Central memory CD8-positive, alpha-beta T cell (primary cell): ENCODE results near the gene KDM6B.
"Not testable (repeated sequence)": the region's sequence is repeated elsewhere in the genome, so short reads cannot be mapped to it uniquely, and the experiment has no call there.

Experiments used
- ATAC-seq: fragments of 150-1000 bp; cut with Tn5 transposase; replicated peaks from 2 replicates; pipeline ENCODE4 v1.10.0; 2022; ENCODE audit warnings: mild to moderate bottlenecking, moderate FRiP score, moderate number of reproducible peaks; ENCODE audit not compliant: poor library complexity, severe bottlenecking; ENCODE audit errors: extremely low read depth
- DNase-seq, 2 donors: peaks; one replicate each; pipeline ENCODE4 v3.0.0; 2021; ENCODE audit warnings: low spot score in 2 of 2
- H3K27ac Mint-ChIP-seq: one replicate; pipeline ENCODE4 v1.8.0; 2022; ENCODE audit warnings: low read depth, mild to moderate bottlenecking, moderate library complexity, mixed read lengths
- H3K27me3 Mint-ChIP-seq: one replicate; pipeline ENCODE4 v1.8.0; 2022; ENCODE audit warnings: mixed read lengths
- H3K36me3 Mint-ChIP-seq: one replicate; pipeline ENCODE4 v1.8.0; 2022; ENCODE audit warnings: mild to moderate bottlenecking, moderate library complexity, mixed read lengths; ENCODE audit not compliant: insufficient read depth
- H3K4me1 Mint-ChIP-seq: one replicate; pipeline ENCODE4 v1.8.0; 2022; ENCODE audit warnings: mixed read lengths
- H3K4me3 Mint-ChIP-seq: one replicate; pipeline ENCODE4 v1.8.0; 2022; ENCODE audit warnings: mild to moderate bottlenecking, moderate library complexity, mixed read lengths
- H3K9me3 Mint-ChIP-seq: one replicate; pipeline ENCODE4 v1.8.0; 2022; ENCODE audit warnings: mixed read lengths

Gene KDM6B

GRCh38 chr17:7809791-7810343 lies 24.1 kb upstream of the KDM6B start:
- ATAC-seq, H3K4me3 Mint-ChIP-seq, H3K4me1 Mint-ChIP-seq, H3K36me3 Mint-ChIP-seq, H3K9me3 Mint-ChIP-seq, DNase-seq, H3K27ac Mint-ChIP-seq: not testable (repeated sequence)
- H3K27me3 Mint-ChIP-seq = peaks cover 56% of the 10 kb centered on the region

DNA sequence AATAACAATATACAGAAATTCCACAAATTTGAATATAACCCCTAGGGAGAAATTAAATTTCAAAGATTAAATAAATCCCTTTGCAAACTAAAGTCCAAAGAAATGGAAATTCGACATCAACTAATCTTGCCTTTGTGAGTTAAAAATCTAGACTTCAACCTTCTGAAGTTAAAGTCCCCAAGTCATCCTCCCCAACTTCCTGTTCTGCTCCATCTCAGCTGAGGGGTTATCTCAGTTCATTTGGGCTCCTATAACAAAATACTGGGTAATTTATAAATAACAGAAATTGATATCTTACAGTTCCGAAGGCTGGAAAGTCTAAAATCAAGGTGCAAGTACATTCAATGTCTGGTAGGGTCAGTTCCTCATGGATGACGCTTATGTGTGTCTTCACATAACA lies 22.8 kb upstream of the KDM6B start:
- Mint-ChIP-seq H3K9me3 (no peaks in the 10 kb centered on the region), H3K4me1 (no peaks in the 10 kb centered on the region), H3K27ac (no peak overlapping the region), H3K4me3 (no peak overlapping the region), H3K27me3 (peaks cover 43% of the 10 kb centered on the region), H3K36me3 (no peaks in the 10 kb centered on the region)
- ATAC-seq (no peak), DNase-seq (no peak)

GRCh38 chr17:7814969-7815368 lies 19.0 kb upstream of the KDM6B start:
- Mint-ChIP-seq H3K9me3 (no peaks in the 10 kb centered on the region), H3K27ac (no peak overlapping the region), H3K36me3 (no peaks in the 10 kb centered on the region), H3K4me1 (no peaks in the 10 kb centered on the region), H3K4me3 (no peak overlapping the region), H3K27me3 (peaks cover 8% of the 10 kb centered on the region)
- ATAC-seq (no peak), DNase-seq (no peak)

DNA sequence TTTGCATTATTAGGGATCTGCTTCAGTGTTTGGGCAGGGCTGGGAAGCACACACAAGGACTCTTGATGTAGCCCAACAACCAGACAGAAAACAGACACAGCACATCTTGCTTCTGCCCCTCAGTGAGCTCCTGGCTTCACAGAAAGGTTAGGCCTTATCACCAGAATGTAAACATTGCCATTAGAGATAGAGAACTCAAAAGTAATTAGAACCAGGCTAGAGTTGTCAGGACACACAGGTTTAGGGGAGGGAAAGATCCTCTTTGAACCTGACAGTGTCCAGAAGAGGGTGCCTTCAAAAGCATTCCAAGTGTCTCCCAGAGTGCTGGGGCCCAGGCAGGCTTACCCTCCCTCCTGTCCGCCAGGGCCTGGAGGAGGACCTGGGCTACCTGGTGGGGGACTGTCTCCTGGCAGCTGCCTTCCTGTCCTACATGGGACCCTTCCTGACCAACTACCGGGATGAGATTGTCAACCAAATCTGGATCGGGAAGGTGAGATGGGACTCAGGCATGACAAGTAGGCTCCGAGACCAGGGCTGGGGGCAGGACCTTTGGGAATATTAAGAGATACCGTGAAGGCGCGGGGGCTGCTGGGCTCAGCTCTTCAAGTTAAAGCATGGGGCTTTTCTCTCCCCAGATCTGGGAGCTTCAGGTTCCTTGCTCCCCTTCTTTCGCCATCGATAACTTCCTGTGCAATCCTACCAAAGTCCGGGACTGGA lies 16.9 kb upstream of the KDM6B start:
- H3K36me3 Mint-ChIP-seq = no peaks in the 10 kb centered on the region
- H3K9me3 Mint-ChIP-seq = no peaks in the 10 kb centered on the region
- H3K27ac Mint-ChIP-seq = no peak overlapping the region
- H3K4me1 Mint-ChIP-seq = no peaks in the 10 kb centered on the region
- no peak overlapping the region for H3K4me3 Mint-ChIP-seq
- ATAC-seq = no peak
- H3K27me3 Mint-ChIP-seq = no peaks in the 10 kb centered on the region
- DNase-seq = no peak

DNA sequence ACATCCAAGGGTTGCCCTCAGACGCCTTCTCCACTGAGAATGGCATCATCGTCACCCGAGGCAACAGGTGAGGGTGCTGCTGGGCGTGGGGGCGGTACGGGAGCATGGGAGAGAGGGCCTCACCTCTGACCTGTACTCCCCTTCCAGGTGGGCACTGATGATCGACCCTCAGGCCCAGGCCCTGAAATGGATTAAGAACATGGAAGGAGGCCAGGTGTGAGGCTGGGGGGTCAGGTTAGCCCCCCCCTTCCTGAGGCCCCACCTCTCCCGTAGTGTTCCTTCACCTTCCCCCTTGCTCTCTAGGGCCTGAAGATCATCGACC lies 16.4 kb upstream of the KDM6B start:
- no peak overlapping the region for H3K27ac Mint-ChIP-seq
- DNase-seq = no peak
- ATAC-seq = no peak

DNA sequence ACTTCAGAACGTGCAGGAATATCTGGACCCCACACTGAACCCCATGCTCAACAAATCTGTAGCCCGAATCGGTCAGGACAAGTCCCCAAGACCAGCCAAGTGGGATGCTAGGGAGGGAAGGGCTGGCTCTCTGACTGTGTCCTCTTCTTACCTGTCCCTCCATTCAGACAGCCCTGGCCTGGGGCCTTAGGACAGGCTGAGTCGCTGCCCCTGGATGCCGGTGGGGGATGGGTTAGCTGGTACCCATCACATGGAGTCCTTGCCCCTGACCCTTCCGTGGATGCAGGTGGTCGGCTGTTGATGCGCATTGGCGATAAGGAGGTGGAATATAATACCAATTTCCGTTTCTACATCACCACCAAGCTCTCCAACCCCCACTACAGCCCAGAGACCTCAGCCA lies 16.0 kb upstream of the KDM6B start:
- Mint-ChIP-seq H3K36me3 (no peaks in the 10 kb centered on the region), H3K9me3 (no peaks in the 10 kb centered on the region), H3K4me1 (no peaks in the 10 kb centered on the region), H3K27ac (no peak overlapping the region), H3K4me3 (no peak overlapping the region), H3K27me3 (no peaks in the 10 kb centered on the region)
- ATAC-seq (no peak), DNase-seq (no peak)

More for the DNA sequence above, 16.4 kb upstream of the KDM6B start:
- H3K9me3 Mint-ChIP-seq = no peaks in the 10 kb centered on the region
- H3K4me1 Mint-ChIP-seq = no peaks in the 10 kb centered on the region
- H3K27me3 Mint-ChIP-seq = no peaks in the 10 kb centered on the region
- H3K4me3 Mint-ChIP-seq = no peak overlapping the region
- H3K36me3 Mint-ChIP-seq = no peaks in the 10 kb centered on the region

DNA sequence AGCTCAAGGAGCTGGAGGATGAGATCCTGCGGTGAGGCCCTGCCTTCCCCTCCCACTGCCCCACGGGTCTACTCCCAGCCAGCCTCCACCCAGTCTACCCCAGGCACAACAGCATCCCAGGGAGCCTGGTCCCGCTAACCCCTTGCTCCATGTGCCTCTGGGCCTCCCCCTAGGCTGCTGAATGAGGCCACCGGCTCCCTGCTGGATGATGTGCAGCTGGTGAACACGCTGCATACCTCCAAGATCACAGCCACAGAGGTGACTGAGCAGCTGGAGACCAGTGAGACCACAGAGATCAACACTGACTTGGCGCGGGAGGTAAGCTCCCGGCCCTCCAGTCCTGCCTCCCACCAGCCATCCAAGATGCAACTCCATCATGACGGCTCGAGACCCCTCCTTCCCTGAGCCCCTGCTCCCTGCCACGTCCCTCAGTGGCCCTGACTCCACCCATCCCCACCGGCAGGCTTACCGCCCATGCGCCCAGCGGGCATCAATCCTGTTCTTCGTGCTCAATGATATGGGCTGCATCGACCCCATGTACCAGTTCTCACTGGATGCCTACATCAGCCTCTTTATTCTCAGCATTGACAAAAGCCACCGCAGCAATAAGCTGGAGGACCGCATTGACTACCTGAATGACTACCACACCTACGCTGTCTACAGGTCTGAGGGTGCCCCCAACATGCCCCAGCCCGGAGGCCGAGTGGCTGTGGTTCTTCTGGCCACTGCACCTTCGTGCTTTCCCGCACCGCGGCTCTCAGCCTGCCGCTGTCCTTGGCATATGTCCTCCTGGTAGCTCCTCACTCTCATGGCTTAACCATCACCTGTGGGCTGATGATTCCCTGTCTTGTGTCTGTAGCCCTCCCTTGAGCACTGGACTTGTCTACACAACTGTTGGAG lies 15.0 kb upstream of the KDM6B start:
- H3K27ac Mint-ChIP-seq = no peak overlapping the region

DNA sequence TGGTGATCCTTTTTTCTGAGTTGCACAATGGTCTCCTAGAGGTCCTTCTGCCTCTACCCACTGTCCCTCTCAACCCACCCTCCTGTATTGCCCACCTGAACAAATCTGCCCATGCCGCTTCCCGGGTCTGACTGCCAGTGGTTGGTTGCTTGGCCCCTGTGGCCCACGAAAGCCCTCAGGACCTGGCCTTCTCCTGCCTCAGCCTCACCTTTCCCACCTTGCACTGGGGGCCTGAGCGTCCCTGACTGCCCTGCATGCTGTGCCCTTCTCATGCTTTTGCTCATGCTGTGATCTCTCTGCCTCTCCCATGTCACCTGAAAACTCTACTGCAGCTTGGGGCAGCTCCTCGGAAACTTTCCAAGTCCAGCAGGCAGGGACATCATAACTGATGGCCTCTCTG lies 13.8 kb upstream of the KDM6B start:
- DNase-seq = no peak
- Mint-ChIP-seq H3K27ac (no peak overlapping the region), H3K36me3 (no peaks in the 10 kb centered on the region), H3K4me1 (no peaks in the 10 kb centered on the region), H3K9me3 (no peaks in the 10 kb centered on the region), H3K4me3 (no peak overlapping the region), H3K27me3 (no peaks in the 10 kb centered on the region)
- no peak for ATAC-seq

More for the DNA sequence above, 15.0 kb upstream of the KDM6B start:
- DNase-seq (no peak), ATAC-seq (no peak)
- H3K4me1 Mint-ChIP-seq = no peaks in the 10 kb centered on the region
- H3K36me3 Mint-ChIP-seq = no peaks in the 10 kb centered on the region
- H3K27me3 Mint-ChIP-seq = no peaks in the 10 kb centered on the region
- H3K9me3 Mint-ChIP-seq = no peaks in the 10 kb centered on the region
- no peak overlapping the region for H3K4me3 Mint-ChIP-seq

GRCh38 chr17:7822126-7822525 lies 11.9 kb upstream of the KDM6B start:
- no peaks in the 10 kb centered on the region for H3K4me1 Mint-ChIP-seq
- H3K27me3 Mint-ChIP-seq = no peaks in the 10 kb centered on the region
- no peaks in the 10 kb centered on the region for H3K36me3 Mint-ChIP-seq
- ATAC-seq (no peak), DNase-seq (no peak)
- peak overlapping the region; percentile 72 for H3K27ac Mint-ChIP-seq
- no peaks in the 10 kb centered on the region for H3K9me3 Mint-ChIP-seq
- H3K4me3 Mint-ChIP-seq = no peak overlapping the region

GRCh38 chr17:7823581-7824001 lies 10.4 kb upstream of the KDM6B start:
- DNase-seq (no peak), ATAC-seq (no peak)
- Mint-ChIP-seq H3K36me3 (no peaks in the 10 kb centered on the region), H3K27me3 (no peaks in the 10 kb centered on the region), H3K4me3 (no peak overlapping the region), H3K27ac (no peak overlapping the region), H3K9me3 (no peaks in the 10 kb centered on the region), H3K4me1 (no peaks in the 10 kb centered on the region)

- Mint-ChIP-seq H3K27ac (no peak overlapping the region), H3K4me1 (no peaks in the 10 kb centered on the region), H3K27me3 (peaks cover 3% of the 10 kb centered on the region)
These were observed 9.7 kb upstream of the KDM6B start for GRCh38 chr17:7824021-7824924.

GRCh38 chr17:7825206-7825990 lies 8.6 kb upstream of the KDM6B start:
- no peak for DNase-seq
- no peak overlapping the region for H3K4me3 Mint-ChIP-seq

More at GRCh38 chr17:7824021-7824924, 9.7 kb upstream of the KDM6B start:
- Mint-ChIP-seq H3K36me3 (no peaks in the 10 kb centered on the region), H3K9me3 (no peaks in the 10 kb centered on the region), H3K4me3 (no peak overlapping the region)
- ATAC-seq = no peak
- no peak for DNase-seq

More at GRCh38 chr17:7825206-7825990, 8.6 kb upstream of the KDM6B start:
- Mint-ChIP-seq H3K27ac (no peak overlapping the region), H3K36me3 (no peaks in the 10 kb centered on the region), H3K27me3 (peaks cover 7% of the 10 kb centered on the region), H3K4me1 (no peaks in the 10 kb centered on the region), H3K9me3 (no peaks in the 10 kb centered on the region)
- no peak for ATAC-seq
